CD4-positive, alpha-beta T cell treated with Interleukin-4 for 1 hour (primary cell): ENCODE data around the gene C1orf226.

ENCODE experiments used
- DNase-seq, 2 donors: peaks; one replicate each; pipeline ENCODE4 v3.0.0-alpha.2; 2020 to 2022

C1orf226 gene

DNA sequence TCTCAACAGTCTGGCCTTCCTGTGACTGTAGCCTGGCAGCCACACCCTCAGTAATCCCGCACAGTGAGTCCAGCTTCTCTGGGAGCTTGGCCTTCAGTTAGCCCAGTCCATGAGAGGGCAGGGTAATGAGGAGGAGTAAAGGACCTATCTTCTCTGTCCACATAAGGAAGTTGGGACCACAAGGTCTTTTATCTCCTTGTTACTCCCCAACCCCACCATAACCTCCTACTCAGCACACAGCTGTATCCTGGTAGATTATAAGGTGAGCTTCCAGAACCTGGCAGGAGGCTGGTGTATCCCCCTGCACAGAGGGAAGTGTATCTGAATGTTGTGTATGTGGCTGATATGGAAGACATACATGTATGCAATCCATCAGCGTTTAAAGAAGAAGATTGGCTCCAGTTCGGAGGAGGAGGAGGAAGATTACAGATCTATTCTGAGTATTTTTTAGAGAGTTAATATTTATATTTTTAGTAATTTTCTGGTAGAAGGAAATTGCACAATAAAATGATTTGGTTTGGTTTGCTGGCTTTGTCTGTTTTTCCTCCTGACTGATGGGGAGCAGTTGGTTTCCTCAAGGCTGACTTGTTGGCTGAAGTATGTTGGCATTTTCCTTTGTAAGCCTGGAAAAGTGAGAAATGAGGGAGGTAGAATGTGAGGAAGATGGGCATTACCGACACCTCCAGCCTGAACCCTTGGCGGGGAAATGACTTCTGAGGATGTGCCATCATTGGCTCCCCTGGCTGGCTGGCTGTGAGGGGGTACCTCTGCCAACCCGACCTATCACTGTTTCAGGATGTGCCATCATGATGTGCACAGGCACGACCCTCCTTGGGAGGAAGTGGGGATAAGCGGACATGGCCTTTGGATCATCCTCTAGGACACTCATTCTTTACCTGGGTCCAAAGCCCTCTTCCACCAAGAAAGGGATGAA lies 5.0 kb downstream of the C1orf226 start:
- no peak for DNase-seq

DNA sequence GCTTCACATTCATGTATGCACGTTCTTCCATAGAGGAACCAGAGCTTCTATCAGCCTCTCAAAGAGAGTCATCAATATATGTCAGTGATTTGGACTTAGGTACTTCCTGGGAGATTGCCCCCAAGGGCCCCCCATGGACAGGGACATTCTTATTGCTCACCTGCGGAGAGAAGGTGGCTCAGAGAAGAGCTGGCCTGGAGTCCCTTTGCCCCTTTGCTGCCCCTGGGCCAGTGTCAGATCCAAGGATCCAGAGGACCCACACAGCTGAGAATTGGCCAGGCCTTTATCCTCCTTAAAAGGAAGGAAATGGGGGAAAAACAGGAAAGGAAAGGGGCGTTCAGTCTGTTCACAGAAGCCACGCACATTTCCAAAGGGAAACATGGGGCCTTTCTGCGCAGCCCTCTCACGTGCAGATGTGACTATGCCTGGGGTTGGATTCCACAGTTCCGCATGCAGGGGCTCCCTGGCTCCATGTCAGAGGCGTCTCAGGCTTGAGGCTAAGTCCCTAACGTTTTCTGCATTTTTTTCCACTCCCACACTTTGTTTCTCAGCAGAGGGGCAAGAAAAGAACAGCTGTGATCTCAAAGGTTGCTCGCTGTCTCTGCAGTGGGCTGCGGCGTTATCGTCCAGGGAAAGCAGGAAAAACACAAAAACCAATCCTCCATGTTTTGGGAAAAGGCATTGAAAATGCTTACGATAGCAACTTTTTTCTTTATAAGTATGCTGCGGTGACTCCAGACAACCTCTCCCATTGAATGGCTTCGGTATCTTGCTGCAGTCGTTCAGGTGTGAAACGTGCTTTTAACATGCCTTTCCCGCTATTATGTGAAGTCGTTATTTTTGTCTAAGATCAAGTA lies 5.9 kb downstream of the C1orf226 start:
- no peak for DNase-seq

DNA sequence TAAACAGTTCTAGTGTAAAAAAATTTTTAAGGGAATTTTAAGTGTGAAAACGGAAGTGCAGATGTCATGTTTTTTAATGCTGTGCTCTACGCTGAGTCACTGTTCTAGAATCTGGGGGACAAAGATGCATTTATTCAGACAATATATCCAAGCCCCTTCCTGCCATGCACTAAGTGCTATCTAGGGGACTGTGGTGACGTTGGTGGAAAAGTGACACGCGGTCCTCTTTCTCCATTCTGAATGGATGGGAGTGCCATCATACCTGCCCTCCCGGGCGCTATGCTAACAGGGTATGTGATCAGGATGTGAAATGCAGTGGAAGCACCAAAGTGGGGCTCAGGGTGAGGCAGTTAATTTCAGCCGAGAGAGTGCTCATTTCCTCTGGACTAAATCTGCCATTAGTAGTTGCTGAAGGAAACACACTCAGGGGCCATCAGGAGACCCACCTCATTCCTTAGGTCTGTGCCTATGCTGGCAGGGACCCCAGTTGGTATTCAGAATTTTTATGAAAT lies 6.6 kb downstream of the C1orf226 start:
- no peak for DNase-seq

DNA sequence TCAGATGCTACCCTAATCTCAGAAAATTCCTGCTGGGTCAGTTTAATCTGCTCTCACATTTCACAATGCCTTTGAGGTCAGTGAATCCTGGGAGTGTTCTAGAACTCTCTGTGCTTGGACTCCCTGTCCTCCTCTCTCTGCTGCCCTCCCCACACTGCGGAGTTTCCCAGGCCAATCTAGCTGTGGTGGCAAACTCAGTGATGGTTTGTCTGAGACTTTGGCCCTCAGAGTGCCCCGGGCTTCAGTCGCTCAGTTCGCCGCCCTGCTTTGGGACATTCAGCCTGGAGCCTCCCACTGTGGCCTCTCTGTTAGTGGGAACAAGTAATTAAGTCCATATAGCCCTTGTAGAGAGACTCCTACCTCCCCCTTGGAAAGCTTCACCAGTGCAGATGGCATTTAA lies 7.1 kb downstream of the C1orf226 start:
- no peak for DNase-seq

DNA sequence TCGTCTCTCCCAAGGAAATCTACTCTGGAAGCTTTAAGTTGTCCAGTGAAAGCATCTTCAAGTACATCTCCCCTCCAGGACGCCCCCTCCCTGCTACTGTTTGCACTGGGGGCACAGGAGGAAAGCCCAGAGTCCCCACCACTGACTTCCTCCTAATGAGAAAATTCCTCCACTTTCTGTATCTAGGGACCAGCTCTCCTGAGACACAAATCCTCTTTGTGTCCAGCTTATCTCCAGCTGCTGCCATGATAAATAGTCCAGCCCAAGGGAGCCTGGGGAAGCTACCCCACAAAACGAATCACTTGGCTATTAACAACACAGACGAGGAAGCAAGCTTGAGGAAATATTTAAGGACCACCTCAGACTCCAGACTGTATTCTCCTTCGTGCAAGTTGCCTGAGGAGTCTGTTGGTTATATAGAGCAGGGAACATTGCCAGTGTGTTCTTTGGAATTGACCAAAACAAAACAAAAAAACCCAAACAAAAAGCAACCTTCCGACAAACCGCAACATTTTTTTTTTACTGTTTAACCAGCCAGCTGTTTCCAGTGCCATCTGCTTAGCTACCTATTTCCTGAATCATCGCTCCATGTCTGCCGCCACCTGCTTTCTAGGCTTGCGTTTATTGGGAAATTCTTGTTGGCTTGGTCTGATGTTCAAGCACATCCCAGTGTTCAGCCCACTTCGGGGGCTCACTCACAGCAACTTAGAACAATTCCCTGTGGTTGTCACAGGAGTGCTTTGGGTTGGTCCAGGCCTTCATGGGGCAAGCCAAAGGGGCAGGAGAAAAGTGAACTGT lies 7.7 kb downstream of the C1orf226 start:
- DNase-seq: no peak

DNA sequence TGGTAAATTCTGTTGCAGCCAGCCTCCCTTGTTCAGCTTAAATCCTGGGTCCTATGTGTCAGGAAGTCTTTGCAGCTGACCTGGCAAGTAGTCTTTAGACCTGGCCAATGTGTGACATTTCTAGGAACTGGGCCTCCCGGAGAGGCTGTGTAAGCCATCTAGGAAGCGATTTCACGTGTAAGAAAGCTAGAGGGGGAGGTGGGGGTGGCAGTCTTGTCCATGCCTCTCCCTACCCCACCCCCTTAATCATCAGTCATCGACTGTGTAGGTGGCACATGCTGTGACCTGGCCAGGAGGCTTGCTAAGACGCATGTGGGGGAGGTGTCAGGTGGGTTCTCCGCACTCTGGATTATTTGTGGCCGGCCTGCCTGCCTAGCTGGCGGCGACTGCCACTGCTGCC lies 8.4 kb downstream of the C1orf226 start:
- no peak for DNase-seq

DNA sequence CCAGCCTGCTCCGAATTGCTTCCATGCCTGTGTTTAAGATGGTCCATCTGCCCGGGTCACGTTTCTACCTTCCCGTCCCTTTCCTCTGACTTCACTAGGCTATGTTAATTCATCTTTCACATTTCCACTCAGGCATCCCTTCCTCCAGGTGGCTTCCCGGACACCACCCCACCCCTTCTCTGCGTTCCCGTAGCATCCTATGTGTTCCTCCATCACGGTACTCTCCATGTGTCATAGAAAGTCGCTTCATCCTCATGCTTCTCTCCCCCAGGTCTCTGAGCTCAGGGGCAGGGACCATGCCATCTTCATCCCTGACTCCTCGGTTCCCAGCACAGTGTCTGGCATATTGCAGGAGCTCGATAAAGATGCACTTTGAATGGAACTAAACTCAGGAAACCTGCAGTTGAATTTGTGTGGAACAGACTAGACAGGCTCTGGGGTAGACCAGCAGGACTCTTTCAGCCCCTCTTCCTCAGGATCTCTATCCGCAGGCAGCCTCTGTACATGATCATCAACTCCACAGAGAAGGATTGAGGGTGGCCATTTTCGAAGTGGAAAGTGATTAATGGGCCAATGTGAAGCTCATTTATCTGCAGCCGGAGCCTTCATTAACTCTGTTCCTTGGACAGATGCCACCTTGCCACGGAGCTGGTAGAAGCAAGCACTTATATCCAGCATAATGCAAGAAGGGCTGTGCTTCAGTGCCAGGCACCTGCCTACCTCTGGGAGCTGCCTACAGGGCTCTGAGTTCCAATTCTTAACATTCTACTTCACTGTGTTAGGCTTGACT lies 9.1 kb downstream of the C1orf226 start:
- no peak for DNase-seq

DNA sequence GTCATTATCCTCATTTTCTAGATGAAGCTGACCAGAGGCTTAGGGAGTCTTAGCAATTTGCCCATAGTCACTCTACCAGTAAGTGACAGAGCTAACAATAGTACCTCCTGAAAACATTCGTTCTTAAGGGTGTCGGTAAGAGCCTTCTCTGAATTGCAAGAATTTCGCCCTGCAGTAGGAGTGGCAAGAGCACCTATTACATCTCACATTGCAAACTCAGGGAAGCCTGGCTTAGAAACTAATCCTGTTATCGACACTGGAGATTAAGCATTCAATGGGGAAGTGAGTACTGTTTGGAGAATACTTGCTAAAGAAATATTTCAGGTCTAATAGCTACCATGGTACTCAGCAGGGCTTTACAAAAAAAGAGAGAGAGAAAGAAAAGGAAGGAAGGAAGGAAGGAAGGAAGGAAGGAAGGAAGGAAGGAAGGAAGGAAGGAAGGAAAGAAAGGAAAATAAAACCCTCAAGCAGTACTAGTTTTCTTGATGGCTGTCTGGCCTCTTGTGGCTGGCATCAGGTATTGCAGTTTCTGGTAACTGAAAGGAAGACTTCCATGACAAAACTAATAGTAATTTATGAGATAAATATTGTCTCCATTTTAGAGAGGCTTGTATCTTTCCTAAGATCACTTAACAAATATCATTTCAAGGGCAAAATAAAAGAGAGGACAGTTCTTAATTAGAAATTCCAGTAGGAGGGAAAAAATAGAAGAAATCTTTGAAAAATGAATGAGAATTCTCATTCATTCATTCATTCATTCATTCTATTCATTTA lies 10.4 kb downstream of the C1orf226 start:
- peak in 1 of 2 donors; percentile 28 for DNase-seq

DNA sequence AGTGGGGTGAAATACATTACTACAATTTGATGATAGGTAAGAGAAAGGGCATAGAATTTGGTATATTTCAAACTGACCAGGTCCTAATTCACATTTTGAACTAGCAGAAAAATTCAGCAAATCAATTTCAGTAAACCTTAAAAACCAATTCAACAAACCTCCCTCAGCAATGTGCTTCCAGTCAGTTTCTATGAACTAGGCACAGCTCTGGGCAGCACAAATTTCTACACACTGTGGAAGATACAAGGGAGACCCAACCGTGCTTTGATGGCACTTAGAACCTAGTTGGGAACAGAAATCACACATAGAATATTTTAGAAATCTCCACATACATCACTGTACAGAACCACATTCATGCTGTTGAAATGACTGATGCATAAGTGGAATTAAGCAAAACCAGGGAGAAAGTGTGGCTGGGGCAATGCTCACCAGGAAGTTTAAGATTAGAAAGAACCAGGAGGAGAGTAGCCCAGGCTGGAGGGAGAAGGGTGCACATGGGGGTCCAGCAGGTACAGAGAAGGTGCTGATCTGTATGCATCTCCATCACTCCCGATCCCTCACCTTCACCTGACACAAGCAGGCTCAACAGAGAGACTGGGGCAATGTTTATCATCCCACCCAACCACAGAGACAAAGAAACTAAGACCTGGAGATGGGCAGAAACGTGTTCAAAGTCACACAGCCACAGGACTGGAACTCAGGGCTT lies 14.8 kb downstream of the C1orf226 start:
- no peak for DNase-seq

DNA sequence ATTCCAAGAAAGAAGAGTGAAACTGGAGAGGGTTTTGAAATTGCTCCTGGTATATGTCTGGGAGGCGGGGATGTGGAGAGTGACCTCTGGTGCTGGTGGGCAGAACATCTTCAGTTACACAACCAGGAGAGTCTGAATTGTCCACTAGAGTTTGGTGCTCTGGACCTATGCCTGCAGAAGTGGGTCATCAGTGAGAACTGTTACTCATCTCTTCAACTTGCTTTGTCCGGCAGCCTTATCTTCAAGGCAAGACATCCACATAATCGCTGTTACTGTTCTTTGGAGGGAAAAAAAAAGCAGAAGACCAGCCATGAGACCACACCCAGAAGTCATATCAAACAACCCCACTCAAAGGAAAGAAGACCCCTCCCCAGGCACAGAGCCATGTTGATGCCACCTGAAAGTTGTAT lies 15.5 kb downstream of the C1orf226 start:
- DNase-seq: no peak

DNA sequence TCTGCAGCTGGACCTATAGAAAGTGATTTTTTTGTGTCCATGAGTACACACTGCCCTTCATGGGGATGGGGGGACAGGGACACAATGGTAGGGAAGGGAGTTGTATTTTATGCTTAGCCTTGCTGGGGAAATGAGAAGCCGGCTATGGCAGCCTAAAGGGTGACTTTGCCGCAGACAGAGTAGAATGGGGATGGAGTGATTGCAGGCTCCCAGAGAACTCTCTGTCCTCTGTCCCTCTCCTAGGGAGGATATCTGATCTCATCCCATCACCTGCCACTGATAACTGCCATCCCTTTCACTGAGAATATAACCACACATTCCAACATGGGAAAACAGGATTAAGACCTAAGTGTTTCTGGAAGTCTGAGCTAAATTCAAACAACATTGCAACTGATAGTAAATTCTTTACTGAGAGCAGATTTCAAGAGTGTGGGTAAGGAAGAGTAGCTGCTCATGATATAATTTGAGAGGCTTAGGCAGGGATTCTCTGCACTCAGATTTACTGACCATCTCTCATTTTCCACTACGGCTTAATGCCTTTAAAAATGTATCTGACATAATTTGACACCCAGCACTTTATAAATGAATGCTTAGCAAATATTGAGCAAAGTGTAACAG lies 16.5 kb downstream of the C1orf226 start:
- DNase-seq: no peak

DNA sequence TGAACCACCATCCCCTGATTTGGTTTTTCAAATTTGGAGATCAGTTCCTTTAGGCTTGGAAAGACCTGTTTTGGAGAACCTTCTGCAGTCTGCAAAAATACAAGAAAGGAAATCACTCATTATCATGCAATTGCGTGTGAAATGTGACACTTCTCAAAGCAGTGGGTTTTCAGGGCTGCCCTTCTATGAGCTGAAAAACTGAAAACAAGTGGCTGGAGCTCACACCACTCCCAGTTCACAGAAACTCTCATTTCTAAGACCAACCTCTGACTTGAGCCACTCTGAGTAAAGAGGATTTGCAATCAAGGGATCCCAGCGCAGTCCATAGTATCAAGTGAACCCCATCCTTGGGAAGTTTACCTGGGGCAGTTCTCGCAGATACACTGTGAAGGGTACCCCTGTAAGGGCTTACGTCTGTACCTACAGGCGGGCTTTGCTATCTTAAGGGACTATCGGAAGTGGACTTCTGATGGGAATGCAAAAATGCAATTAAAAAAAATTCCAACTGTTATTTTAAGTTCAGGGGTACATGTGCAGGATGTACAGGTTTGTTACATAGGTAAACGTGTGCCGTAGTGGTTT lies 17.6 kb downstream of the C1orf226 start:
- DNase-seq: no peak

DNA sequence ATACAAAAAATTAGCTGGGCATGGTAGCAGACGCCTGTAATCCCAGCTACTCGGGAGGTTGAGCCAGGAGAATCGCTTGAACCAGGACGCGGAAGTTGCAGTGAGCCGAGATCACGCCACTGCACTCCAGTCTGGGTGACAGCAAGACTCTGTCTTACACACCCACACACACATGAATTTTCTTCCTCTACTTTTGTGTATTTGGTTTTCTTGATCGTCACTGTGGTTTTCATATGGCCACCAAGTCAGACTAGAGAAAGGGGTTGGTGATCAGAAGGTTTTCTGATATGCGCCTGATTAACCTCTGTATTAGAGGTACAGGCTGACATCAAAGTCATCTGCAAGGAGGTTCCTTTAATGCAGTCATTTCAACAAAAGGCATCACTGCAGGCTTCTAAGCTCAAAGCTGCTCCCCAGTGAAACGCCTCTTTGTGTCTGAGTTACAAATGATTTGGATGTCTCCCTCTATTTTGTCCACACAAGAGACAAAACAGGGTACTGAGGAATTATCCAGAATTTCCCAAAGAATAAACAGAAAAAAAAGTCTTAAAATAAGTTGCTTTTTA lies 19.3 kb downstream of the C1orf226 start:
- no peak for DNase-seq

DNA sequence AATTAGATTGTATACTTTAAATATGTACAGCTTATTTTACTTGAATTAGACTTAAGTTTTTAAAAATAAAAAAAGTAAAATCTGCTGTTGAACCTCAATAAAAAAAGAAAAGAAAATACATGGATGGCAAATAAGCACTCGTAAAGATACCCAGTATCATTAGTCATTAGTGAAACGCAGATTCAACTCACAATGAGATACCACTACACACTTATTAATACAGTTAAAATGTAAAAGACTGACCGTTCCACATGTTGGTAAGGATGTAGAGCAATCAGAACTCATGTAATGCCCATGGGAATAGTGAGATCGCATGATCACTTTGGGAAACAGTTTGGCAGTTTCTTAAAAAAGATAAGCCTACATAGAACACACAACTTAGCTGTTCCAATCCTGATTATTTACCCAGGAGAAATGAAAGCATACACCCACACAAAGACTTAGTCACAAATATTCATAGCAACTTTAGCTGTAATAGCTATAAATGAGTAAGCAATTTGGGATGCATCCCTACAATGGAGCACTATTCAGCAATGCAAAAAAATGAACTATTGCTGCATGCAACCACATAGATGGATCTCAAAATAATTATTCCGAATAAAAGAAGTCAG lies 23.1 kb downstream of the C1orf226 start:
- DNase-seq: no peak

DNA sequence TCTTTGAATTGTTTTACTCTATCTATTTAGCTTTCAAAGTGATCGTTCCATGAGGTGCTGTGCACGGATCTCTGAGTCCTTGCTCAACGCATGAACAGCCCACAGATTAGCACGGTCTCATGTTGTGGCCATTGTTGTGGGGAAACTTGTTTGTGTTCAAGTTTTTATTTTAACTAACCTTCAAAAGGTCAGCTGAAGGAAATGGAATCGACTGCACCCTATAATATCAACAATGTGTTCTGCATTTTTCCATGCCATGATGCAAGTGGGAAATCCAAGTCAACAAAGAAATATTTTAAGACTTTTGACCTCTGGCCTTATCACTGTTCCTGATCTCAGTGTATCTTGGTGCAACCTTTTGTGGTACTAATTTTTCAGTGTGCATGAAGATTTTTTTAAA lies 24.3 kb downstream of the C1orf226 start:
- no peak for DNase-seq

DNA sequence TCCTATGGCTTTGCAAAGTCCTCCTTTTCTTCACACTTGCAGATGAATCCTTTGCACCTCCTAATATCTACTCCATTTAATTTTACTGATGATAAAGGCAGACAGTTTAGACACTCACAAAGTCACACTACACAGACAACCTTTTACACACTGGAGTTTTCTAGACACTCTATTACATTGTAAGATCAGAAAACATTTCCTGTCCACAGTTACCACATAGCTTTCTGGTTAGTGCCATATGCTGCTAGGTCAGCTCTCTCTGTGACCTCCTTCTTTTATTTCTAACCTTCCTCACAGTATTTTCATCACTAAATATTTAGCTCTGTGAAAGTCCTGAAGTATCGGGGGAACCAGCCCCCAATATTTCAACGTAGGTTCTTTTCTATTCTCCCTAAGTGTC lies 25.3 kb downstream of the C1orf226 start:
- DNase-seq: no peak

DNA sequence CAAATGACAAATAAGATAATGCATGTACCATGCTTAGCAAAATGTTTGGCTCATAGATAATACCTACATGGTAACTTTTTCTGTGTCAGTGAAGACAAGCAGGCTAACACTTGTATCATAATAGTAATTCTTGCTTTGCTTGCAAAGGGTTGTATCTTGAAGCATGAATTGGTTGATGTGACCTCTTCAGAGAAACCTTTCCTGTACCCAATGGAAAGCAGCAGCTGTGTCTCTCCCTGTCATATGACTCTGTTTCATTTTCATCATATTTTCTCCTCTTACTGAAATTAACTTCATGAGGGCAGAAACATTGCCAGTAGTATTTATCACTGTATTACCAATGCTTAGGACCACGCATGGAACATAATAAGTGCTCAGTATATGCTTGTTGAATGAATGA lies 26.0 kb downstream of the C1orf226 start:
- no peak for DNase-seq

DNA sequence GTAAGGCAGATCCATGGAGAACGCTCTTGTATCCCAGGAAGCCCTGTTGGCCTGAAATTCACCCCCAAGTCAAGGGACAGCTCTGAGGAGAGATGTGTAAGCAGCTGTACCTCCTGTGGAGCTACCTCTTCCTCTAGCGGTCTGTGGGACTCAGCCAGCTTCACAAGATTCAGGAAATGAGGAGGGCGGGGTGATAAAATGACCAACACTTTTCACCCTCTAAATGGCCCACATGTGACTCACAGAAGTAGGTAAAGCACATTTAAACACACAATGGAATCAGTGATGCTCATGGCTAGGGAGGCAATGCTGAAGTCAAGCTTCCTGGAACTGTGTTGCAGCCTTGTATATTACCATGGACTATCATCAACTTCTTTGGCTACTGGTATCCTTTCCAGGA lies 30.5 kb downstream of the C1orf226 start, which contains the start of gene SH2D1B:
Gene SH2D1B, minus strand, starts transcription at position 135 of the 400 bp plus-strand sequence. Its CDS starts 120 bp downstream, at position 15.
- peak in 1 of 2 donors; percentile 26 for DNase-seq

DNA sequence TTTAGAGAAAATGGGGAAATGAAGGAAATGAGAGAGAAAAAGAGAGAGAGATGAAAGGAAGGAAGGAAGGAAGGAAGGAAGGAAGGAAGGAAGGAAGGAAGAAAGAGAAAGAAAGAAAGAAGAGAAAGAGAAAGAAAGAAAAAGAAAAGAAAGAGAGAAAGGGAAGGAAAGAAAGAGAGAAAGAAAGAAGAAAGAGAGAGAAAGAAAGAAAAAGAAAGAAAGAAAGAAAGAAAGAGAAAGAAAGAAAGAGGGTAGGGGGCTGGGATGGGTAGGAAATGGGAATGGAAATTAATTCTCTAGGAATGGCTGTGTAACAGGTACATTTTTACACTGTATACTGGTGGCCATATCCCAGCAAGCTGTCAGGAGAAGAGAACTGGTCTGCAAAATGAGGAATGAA lies 34.7 kb downstream of the C1orf226 start:
- no peak for DNase-seq
